OCI-LY3 (cell line): ENCODE results near the gene ZBTB45.
A peak's percentile ranks its signal among the peaks of the same experiment; 100 is the strongest.
"Not testable (repeated sequence)": the region's sequence is repeated elsewhere in the genome, so short reads cannot be mapped to it uniquely, and the experiment has no call there.

ENCODE experiments used
- H2AFZ ChIP-seq: fragments of 200-600, 300-600 bp; shearing (Covaris generic); 2 replicates; pipeline ENCODE4 v1.6.0; 2014; ENCODE audit warnings: antibody characterized with exemption, low read depth, low read length
- H3K27ac ChIP-seq: fragments of 200-600, 300-600 bp; sonication (generic); 2 replicates; pipeline ENCODE4 v1.5.1; 2014; ENCODE audit warnings: mild to moderate bottlenecking, low read length, moderate library complexity, mixed read lengths
- H3K27me3 ChIP-seq: fragments of 200-600, 300-600 bp; sonication (generic); 2 replicates; pipeline ENCODE4 v1.6.1; 2014; ENCODE audit warnings: low read depth, low read length, mixed read lengths
- H3K36me3 ChIP-seq: fragments of 200-600, 300-600 bp; sonication (generic); replicated peaks from 2 replicates; pipeline ENCODE3; 2014; ENCODE audit warnings: low read depth, low read length, mixed read lengths
- H3K4me1 ChIP-seq: fragments of 300-600, 200-600 bp; sonication (generic); 2 replicates; pipeline ENCODE4 v1.6.1; 2014; ENCODE audit warnings: low read length, mixed read lengths
- H3K4me2 ChIP-seq: fragments of 200-600, 300-600 bp; sonication (generic); 2 replicates; pipeline ENCODE4 v1.6.1; 2014; ENCODE audit warnings: low read length, mixed read lengths
- H3K4me3 ChIP-seq: fragments of 300-600, 200-600 bp; sonication (generic); 2 replicates; pipeline ENCODE4 v1.5.1; 2014; ENCODE audit warnings: antibody characterized with exemption, mild to moderate bottlenecking, low read length, moderate library complexity
- H3K79me2 ChIP-seq: fragments of 300-600, 200-600 bp; shearing (Covaris generic); 2 replicates; pipeline ENCODE4 v1.6.1; 2014; ENCODE audit warnings: mild to moderate bottlenecking, low read length, mixed read lengths
- H3K9ac ChIP-seq: fragments of 300-600, 200-600 bp; shearing (Covaris generic); 2 replicates; pipeline ENCODE4 v1.6.0; 2014; ENCODE audit warnings: mild to moderate bottlenecking, low read length, moderate library complexity
- H3K9me3 ChIP-seq: fragments of 200-600, 300-600 bp; shearing (Covaris generic); 2 replicates; pipeline ENCODE4 v1.6.1; 2014; ENCODE audit warnings: low read length, mixed read lengths; ENCODE audit not compliant: insufficient read depth
- H4K20me1 ChIP-seq: fragments of 200-600, 300-600 bp; sonication (generic); 2 replicates; pipeline ENCODE4 v1.6.1; 2016; ENCODE audit warnings: low read length, mixed read lengths; ENCODE audit not compliant: insufficient read depth
- CTCF ChIP-seq: fragments of 200-600, 300-600 bp; sonication (generic); IDR thresholded peaks from 2 replicates; pipeline ENCODE4 v1.5.1; 2014; ENCODE audit warnings: antibody characterized with exemption, low read length, low read depth
- EZH2phosphoT487 ChIP-seq: fragments of 200-600 bp; shearing (Covaris generic); IDR thresholded peaks from 2 replicates; pipeline ENCODE4 v1.6.1; 2018; ENCODE audit warnings: antibody characterized with exemption, mixed run types, low read depth

ZBTB45 gene

GRCh38 chr19:58544591-58545285, 25.1 kb upstream of the ZBTB45 start:
- H3K4me2 ChIP-seq, result peak overlapping the region; percentile 100
- H4K20me1 ChIP-seq, result peaks cover 42% of the 10 kb centered on the region
- peak overlapping the region; percentile 91 for H3K4me3 ChIP-seq
- peaks cover 49% of the 10 kb centered on the region for H3K36me3 ChIP-seq
- H3K9ac ChIP-seq, result peak overlapping the region; percentile 92
- peaks cover 55% of the 10 kb centered on the region for H3K79me2 ChIP-seq
- peak overlapping the region; percentile 82 for H3K27ac ChIP-seq
- H3K27me3 ChIP-seq, result peaks cover 8% of the 10 kb centered on the region
- H2AFZ ChIP-seq, result no peak overlapping the region
- H3K4me1 ChIP-seq, result peaks cover 15% of the 10 kb centered on the region
- TF ChIP-seq EZH2phosphoT487 (no peak), CTCF (no peak)
- H3K9me3 ChIP-seq, result no peaks in the 10 kb centered on the region

- H3K9me3 ChIP-seq, result no peaks in the 10 kb centered on the region
- H4K20me1 ChIP-seq, result peaks cover 38% of the 10 kb centered on the region
- peaks cover 47% of the 10 kb centered on the region for H3K79me2 ChIP-seq
- H3K27ac ChIP-seq, result peak within 1 kb of the TSS; percentile 82
- H3K4me3 ChIP-seq, result peak within 1 kb of the TSS; percentile 91
- peaks cover 15% of the 10 kb centered on the region for H3K4me1 ChIP-seq
- TF ChIP-seq CTCF (no peak), EZH2phosphoT487 (no peak)
- H3K27me3 ChIP-seq, result peaks cover 15% of the 10 kb centered on the region
- H2AFZ ChIP-seq, result peak within 1 kb of the TSS; percentile 44
- H3K9ac ChIP-seq, result peak within 1 kb of the TSS; percentile 92
- H3K4me2 ChIP-seq, result peak within 1 kb of the TSS; percentile 100
- peaks cover 42% of the 10 kb centered on the region for H3K36me3 ChIP-seq
Observed at GRCh38 chr19:58543826-58544590, 24.4 kb upstream of the ZBTB45 start, which contains the start of gene TRIM28. TRIM28 (plus strand) TSS chr19:58544064; CDS start chr19:58544758, 694 bp downstream.

- Histone ChIP-seq H4K20me1 (peaks cover 32% of the 10 kb centered on the region), H3K4me1 (peaks cover 18% of the 10 kb centered on the region), H3K4me2 (peak overlapping the region; percentile 88; the same call in 1 of the 2 replicates), H3K27me3 (peaks cover 15% of the 10 kb centered on the region), H3K36me3 (peaks cover 30% of the 10 kb centered on the region), H3K4me3 (peak overlapping the region; percentile 91; the same call in 1 of the 2 replicates), H3K79me2 (peaks cover 36% of the 10 kb centered on the region)
- H3K9ac ChIP-seq, H3K9me3 ChIP-seq, H3K27ac ChIP-seq, H2AFZ ChIP-seq: not testable (repeated sequence)
Observed at GRCh38 chr19:58542641-58543372, 23.2 kb upstream of the ZBTB45 start.

GRCh38 chr19:58539169-58539559, 19.6 kb upstream of the ZBTB45 start:
- H3K27me3 ChIP-seq, result peaks cover 15% of the 10 kb centered on the region
- not testable (repeated sequence) for H3K9me3 ChIP-seq, H3K27ac ChIP-seq, H3K4me1 ChIP-seq, H3K36me3 ChIP-seq, H3K79me2 ChIP-seq, H2AFZ ChIP-seq, H4K20me1 ChIP-seq
- H3K4me2 ChIP-seq, result peak overlapping the region; percentile 90
- peak overlapping the region; percentile 66 for H3K9ac ChIP-seq
- peak overlapping the region; percentile 82 for H3K4me3 ChIP-seq
